Activated T-helper 1 cell treated with Interleukin-2 at 50 U/mL for 16 hours (primary cell): Measurements from ENCODE around the gene LRCH3.

Experiments
- DNase-seq: peaks from one replicate; pipeline ENCODE4 v3.0.0-alpha.2; 2020; ENCODE audit warnings: low read depth

Gene LRCH3

GRCh38 chr3:197793247-197793646, 2.2 kb downstream of the LRCH3 start:
- no peak for DNase-seq

GRCh38 chr3:197794115-197794514, 3.1 kb downstream of the LRCH3 start:
- no peak for DNase-seq

- DNase-seq, result no peak
These were observed 4.1 kb downstream of the LRCH3 start for GRCh38 chr3:197795200-197795599.

- no peak for DNase-seq
These were observed 5.0 kb downstream of the LRCH3 start for GRCh38 chr3:197796087-197796486.

- no peak for DNase-seq
These were observed 7.8 kb downstream of the LRCH3 start for GRCh38 chr3:197798863-197799262.

GRCh38 chr3:197800379-197800778, 9.3 kb downstream of the LRCH3 start:
- no peak for DNase-seq

- DNase-seq, result no peak
These were observed 11.1 kb downstream of the LRCH3 start for GRCh38 chr3:197801891-197802778.

GRCh38 chr3:197802779-197803459, 11.9 kb downstream of the LRCH3 start:
- DNase-seq, result no peak

- no peak for DNase-seq
These were observed 13.5 kb downstream of the LRCH3 start for GRCh38 chr3:197804511-197804910.

GRCh38 chr3:197807969-197808587, 17.0 kb downstream of the LRCH3 start:
- no peak for DNase-seq

- no peak for DNase-seq
These were observed 18.4 kb downstream of the LRCH3 start for GRCh38 chr3:197809356-197810020.

GRCh38 chr3:197810901-197811300, 19.8 kb downstream of the LRCH3 start:
- no peak for DNase-seq

GRCh38 chr3:197811343-197811742, 20.3 kb downstream of the LRCH3 start:
- DNase-seq, result no peak

GRCh38 chr3:197814372-197814771, 23.3 kb downstream of the LRCH3 start:
- no peak for DNase-seq

- no peak for DNase-seq
These were observed 29.7 kb downstream of the LRCH3 start for GRCh38 chr3:197820550-197821335.

GRCh38 chr3:197829397-197830045, 38.5 kb downstream of the LRCH3 start:
- DNase-seq, result no peak

GRCh38 chr3:197830308-197830966, 39.4 kb downstream of the LRCH3 start:
- no peak for DNase-seq

GRCh38 chr3:197830967-197831313, 39.9 kb downstream of the LRCH3 start:
- DNase-seq, result no peak

- DNase-seq, result no peak
These were observed 43.1 kb downstream of the LRCH3 start for GRCh38 chr3:197833930-197834715.

- no peak for DNase-seq
These were observed 44.5 kb downstream of the LRCH3 start for GRCh38 chr3:197835509-197835908.
